Upper lobe of left lung (tissue), 4 donors: ENCODE results near the gene RBBP8NL.

Experiments used
- CTCF ChIP-seq, 6 experiments: fragments of 450-650 bp in 4 of 6; fragments of 200-600 bp in 2 of 6; sonication (generic) in 2 of 6; IDR thresholded peaks; one replicate each; pipeline ENCODE4 v1.5.1; 2016 to 2019; ENCODE audit warnings: antibody characterized with exemption in 6 of 6
- EP300 ChIP-seq, 4 donors: sonication (generic); formaldehyde crosslinking; IDR thresholded peaks; one replicate each; pipeline ENCODE4 v1.5.1; 2017; ENCODE audit warnings: antibody characterized with exemption in 4 of 4, control low read depth in 2 of 4
- POLR2A ChIP-seq, 4 donors: fragments of 450-650 bp; IDR thresholded peaks; one replicate each; pipeline ENCODE4 v1.5.1; 2016 to 2017; ENCODE audit warnings: antibody characterized with exemption in 4 of 4, mild to moderate bottlenecking in 2 of 4
- POLR2AphosphoS5 ChIP-seq, 2 donors: sonication (generic); formaldehyde crosslinking; IDR thresholded peaks; one replicate each; pipeline ENCODE4 v1.5.1; 2017; ENCODE audit warnings: antibody characterized with exemption in 2 of 2

GRCh38 chr20:62439218-62439617 lies 11.9 kb upstream of the RBBP8NL start:
- no peak for TF ChIP-seq POLR2AphosphoS5 (IDR thresholded peaks at IDR 0.05)
- no peak for TF ChIP-seq POLR2A (IDR thresholded peaks at IDR 0.05)
- no peak for TF ChIP-seq CTCF (IDR thresholded peaks at IDR 0.05)
- no peak for TF ChIP-seq EP300 (IDR thresholded peaks at IDR 0.05)
